Stimulated activated CD4-positive, alpha-beta T cell treated with anti-CD3 and anti-CD28 coated beads, Interleukin-12 subunit alpha, Interleukin-12 subunit beta, amount 100 ng/mL, for 4 hours (primary cell): ENCODE measurements around the gene CLEC14A.

Experiments used
- DNase-seq: peaks from one replicate; pipeline ENCODE4 v3.0.0-alpha.2; 2020

CLEC14A gene

GRCh38 chr14:38255673-38256532, at the start of gene CLEC14A:
Gene CLEC14A (minus strand): TSS chr14:38256093. CDS start chr14:38256022, 71 bp downstream.
- DNase-seq: no peak

- DNase-seq: no peak
Measured at GRCh38 chr14:38302966-38303365, 47.1 kb upstream of the CLEC14A start.

DNA sequence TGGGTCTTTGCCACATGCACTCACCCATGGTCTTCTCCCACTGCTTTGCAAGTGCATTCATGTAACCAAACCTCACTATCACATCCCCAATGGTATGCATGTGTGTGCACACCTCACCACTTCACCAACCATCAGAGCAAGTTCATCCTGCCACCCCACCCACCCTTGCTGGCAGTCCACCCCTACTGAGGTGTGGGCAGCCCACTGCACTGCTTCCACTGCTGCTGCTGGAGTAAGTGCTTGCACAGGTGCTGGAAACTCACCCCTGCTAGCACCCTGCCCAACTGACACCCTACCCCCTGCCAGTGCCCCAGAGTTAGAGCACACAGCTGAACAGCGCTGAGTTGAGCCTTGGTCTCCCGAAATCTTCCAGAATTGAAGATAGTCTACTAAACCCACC, 46.1 kb upstream of the CLEC14A start:
- no peak for DNase-seq

DNA sequence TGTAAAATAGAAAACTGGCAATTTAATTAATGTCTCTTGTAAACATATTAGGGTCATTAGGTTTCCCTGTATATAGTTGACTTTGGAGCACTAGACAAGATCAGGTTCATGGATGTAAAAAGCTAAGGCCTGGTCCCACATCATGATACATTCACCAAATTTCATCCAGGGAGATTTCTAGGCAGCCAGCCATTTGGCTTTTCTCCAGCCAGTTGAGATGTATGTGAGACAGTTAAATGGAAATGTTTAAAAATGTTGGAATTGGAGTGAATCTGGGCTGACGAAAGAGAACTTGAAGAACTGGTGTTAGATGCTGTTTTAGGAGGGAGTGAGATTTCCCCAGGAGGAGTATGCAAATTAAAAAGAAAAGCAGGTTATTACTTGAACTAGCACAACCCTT, 41.8 kb upstream of the CLEC14A start:
- DNase-seq: no peak

DNA sequence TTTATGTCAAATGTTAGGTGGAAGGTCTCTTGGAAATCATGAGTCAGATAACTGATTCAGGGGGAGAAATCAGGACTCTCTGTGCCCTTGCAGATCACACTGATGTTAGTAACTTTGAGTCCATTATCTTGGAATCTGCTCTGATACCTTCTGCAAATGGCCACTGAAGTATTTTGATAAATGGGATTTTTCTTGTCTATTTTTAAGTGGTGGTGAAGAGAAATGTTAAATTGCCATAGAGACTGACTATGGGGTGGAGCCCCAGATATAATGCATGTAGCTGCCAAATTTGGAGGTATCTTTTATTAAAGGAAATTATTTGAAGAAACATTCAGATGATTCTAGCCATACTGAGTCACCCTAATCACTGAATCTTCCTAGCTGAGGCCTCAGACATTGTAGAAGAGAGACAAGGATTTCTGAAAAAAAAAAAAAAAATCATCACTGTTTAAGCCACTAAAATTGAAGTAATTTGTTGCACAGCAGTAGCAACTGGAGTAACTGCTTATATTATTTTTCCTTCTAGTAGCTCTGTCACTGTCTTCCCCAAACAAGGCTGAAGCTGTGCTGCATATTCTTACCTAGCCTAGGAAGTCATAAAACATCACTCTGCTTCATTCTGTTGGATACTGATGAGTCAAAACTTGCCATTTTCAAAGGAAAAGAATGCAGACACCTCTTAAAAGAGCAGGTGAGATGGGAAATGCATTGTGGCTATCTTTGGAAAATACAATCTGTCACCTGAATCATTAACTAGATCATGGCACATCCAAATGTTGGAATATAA, 36.0 kb upstream of the CLEC14A start:
- no peak for DNase-seq

GRCh38 chr14:38290601-38291188, 34.8 kb upstream of the CLEC14A start:
- no peak for DNase-seq

- DNase-seq: no peak
Measured at GRCh38 chr14:38286452-38286851, 30.6 kb upstream of the CLEC14A start.

GRCh38 chr14:38285962-38286361, 30.1 kb upstream of the CLEC14A start:
- DNase-seq: no peak

DNA sequence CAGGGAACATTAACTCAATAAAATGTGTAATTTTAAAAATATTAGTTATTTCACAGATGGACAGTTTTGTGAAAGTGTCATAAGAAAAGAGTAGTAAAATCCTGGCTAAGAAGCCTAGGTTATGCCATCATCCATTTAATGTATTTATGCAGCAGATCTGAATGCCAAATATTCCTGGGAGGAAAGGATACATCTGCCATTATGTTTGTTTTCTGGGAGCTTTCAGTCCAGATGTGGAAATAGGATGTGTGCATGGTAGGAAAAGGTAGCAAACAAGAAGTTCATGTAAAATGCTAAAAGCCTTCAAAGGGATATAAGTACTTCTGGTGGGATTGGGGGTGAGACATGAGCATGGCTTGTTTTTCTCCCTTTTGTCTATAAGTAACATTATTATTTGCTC, 27.0 kb upstream of the CLEC14A start:
- DNase-seq: no peak

GRCh38 chr14:38280081-38280480, 24.2 kb upstream of the CLEC14A start:
- no peak for DNase-seq

DNA sequence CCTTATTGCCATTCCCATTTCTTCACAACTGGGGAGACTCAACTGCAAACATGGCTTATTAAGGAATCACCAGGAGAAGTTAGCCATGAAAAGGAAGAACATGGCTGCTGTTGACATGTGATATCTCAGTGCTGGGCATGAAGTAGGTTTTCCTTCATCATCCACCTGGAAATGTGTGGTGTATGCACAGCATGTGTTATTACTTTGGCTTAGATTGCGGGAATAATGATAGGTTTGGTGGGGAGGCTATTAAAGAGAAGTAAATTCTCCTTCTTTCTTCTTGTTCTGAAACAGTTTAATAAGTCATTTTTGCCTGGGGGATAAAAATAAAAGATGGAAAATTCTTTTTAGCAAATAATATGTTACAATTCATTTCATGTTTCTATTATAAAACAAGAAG, 23.7 kb upstream of the CLEC14A start:
- no peak for DNase-seq

GRCh38 chr14:38278035-38278434, 22.1 kb upstream of the CLEC14A start:
- no peak for DNase-seq

- no peak for DNase-seq
Measured at GRCh38 chr14:38262844-38263243, 7.0 kb upstream of the CLEC14A start.

- no peak for DNase-seq
Measured at GRCh38 chr14:38261620-38262019, 5.7 kb upstream of the CLEC14A start.

DNA sequence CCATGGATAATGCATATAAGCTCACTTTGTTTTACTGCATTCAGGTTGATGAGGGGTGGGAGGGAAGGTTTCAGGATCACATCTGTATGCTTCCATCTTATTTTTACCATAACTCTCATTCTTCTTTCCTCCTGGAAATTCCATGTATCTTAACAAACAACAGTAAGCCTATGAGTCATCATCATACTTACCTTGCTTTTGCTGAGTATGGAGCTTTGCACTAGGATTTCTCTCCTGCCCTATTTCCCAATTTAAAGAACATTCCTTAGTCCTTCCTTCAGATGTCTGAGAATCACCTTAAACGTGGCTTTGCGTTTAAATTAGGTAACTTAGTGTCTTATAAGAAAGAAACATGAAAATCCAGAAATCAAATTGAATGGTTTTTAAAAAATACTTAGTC, 1.6 kb upstream of the CLEC14A start:
- DNase-seq: no peak

DNA sequence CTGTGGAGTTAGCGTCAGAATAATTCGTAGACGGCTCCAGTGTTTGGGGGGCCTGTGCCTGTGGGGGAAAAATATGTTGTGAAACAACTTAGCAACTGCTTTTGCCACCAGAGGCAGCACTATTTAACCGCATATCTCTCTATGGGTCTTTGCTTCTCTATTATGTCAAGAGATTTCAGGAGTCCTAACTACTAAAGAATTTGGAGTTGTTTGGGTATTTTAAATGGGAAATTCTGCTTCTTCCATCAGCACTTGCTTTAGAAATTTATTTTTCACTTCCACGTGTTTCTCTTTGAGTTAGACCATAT, 594 bp upstream of the CLEC14A start:
- DNase-seq: no peak

- DNase-seq: no peak
Measured at GRCh38 chr14:38255408-38255672, 553 bp downstream of the CLEC14A start.

DNA sequence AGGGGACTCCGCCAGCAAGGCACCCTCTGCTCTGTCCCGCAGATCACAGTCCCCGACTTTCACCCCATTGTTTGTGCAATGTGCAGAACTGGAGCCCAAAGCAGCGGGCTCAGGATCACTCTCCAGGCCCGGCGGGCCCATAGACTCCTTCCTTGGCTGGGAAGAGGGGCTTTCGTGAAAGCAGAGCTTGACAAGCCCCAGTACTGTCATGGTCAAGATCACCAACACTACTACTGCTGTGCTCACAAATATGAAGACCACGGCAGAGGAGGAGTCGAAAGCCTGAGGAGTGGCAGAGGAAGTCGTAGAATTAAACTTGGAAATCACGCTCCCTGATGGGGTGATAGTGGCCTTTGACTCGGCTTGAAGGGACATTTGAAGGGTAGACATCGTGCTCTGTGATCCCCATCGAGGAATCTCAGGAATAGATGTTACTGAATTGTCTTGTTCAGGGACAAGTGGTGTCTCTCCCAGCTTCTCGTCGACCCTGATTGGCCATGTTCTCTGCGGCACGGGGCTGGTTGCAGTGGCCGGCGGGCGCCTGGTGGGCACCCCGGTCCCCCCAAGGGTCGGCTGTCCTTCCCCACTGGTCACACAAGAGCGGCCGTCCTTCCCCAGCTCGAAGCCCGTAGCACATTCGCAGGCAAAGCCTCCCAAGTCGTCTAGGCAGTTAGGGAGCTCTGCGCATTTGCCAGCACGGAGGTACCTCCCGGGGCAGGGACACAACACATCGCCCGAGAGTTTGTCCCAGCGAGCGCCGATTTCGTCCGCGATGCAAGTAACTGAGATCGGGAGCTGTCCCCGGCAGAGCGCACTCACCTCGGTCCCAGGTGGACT, 1.1 kb downstream of the CLEC14A start:
- DNase-seq: no peak

GRCh38 chr14:38253676-38254075, 2.2 kb downstream of the CLEC14A start:
- no peak for DNase-seq

DNA sequence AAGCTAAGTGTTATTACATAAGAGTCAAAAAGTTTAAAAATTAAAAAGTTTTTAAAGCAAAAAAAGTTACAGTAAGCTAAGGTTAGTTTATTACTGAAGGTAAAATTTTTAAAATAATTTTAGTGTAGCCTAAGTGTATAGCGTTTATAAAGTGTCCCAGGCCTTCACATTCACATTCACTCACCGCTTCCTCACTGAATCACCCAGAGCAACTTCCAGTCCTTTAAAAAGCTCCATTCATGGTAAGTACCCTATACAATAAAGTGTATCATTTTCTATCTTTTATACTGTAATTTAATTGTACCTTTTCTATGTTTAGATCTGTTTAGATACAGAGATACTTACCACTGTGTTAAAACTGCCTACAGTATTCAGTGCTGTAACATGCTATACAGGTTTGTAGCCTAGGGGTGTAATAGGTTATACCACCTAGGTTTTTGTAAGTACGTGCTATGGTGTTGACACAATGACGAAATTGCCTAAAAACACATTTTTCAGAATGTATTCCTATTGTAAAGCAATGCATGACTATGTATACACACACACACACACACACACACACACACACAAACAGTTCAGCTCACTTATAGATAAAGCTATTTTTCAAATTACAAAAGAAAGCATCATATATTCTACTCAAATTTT, 3.7 kb downstream of the CLEC14A start:
- no peak for DNase-seq

GRCh38 chr14:38250331-38250730, 5.6 kb downstream of the CLEC14A start:
- DNase-seq: no peak

DNA sequence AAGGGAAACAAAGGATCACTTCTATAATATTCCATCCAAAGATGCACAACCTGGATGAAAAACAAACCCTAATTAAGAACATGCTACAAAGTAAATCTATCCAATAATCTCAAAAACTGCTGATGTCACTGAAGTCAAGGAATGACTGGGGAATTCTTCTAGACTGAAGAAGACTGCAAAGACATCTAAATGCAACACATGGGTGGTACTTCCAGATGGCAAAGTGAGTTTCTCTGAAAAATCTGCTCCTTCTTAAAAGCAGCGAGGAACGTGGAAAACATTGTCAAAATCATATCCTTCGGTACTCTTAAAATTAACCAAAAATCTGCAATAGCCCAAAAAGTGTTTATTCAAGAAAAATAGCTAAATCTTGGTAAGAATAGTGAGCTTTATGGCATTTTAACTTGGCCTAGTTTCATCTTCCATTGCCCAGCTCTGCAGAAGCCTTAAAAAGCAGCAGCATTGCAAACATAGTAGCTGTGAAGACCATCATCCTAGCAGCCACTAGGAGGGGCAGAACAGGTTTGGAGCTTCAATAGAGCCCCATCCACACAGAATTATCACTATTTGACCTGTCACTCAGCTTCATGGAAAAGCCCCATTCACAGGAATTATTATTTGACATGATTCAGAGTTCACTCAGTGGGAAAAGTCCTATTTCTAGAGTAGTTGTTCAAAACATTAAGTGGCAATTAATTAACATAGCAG, 7.4 kb downstream of the CLEC14A start:
- DNase-seq: no peak
